Smooth muscle cell (in vitro differentiated cells): ENCODE measurements around the gene CITED1. TPM values are rescaled to one million over a fixed set of nuclear protein-coding genes. Genes with fewer than 3 reads are reported as not detected.

Source experiments
- DNase-seq: peaks from one replicate; lab custom pipeline; 2025; ENCODE audit not compliant: unreplicated experiment; lab: John Stamatoyannopoulos, UW
- H2AFZ ChIP-seq: fragments of 200-600 bp; sonication (generic); 2 replicates; pipeline ENCODE4 v1.6.0; 2016; ENCODE audit warnings: antibody characterized with exemption, low read depth, mild to moderate bottlenecking
- H3F3A ChIP-seq: fragments of 200-600 bp; sonication (generic); 2 replicates; pipeline ENCODE4 v1.6.0; 2017; ENCODE audit warnings: antibody characterized with exemption, low read depth
- H3K27ac ChIP-seq: fragments of 200-600 bp; sonication (generic); 2 replicates; pipeline ENCODE4 v1.5.1; 2016; ENCODE audit warnings: low read depth, mild to moderate bottlenecking
- H3K27me3 ChIP-seq: fragments of 200-600 bp; sonication (generic); 2 replicates; pipeline ENCODE4 v1.6.1; 2016; ENCODE audit warnings: low read depth, mild to moderate bottlenecking
- H3K36me3 ChIP-seq: fragments of 200-600 bp; sonication (generic); 2 replicates; pipeline ENCODE4 v1.5.1; 2016; ENCODE audit warnings: low read depth
- H3K4me1 ChIP-seq: fragments of 200-600 bp; sonication (generic); 2 replicates; pipeline ENCODE4 v1.5.1; 2016; ENCODE audit warnings: low read depth
- H3K4me2 ChIP-seq: fragments of 200-600 bp; sonication (generic); 2 replicates; pipeline ENCODE4 v1.6.0; 2016; ENCODE audit warnings: mild to moderate bottlenecking
- H3K4me3 ChIP-seq: fragments of 200-600 bp; sonication (generic); 2 replicates; pipeline ENCODE4 v1.5.1; 2016; ENCODE audit warnings: mild to moderate bottlenecking
- H3K79me2 ChIP-seq: fragments of 200-600 bp; sonication (generic); 2 replicates; pipeline ENCODE4 v1.6.0; 2016; ENCODE audit warnings: low read depth, mild to moderate bottlenecking
- H3K9ac ChIP-seq: fragments of 200-600 bp; sonication (generic); 2 replicates; pipeline ENCODE4 v1.6.0; 2016; ENCODE audit warnings: low read depth
- H3K9me3 ChIP-seq: fragments of 200-600 bp; sonication (generic); replicated peaks from 2 replicates; pipeline ENCODE4 v1.5.1; 2016; ENCODE audit warnings: low read depth
- H4K20me1 ChIP-seq: fragments of 200-600 bp; sonication (generic); 2 replicates; pipeline ENCODE4 v1.6.0; 2016; ENCODE audit warnings: low read depth
- WGBS: methylation state at CpG from one replicate; pipeline ENCODE4 v1.1.7; 2016; ENCODE audit warnings: low lambda C conversion rate; 5-methylcytosine and 5-hydroxymethylcytosine counted together
- polyA plus RNA-seq: library from polyadenylated mRNA; unstranded; fragments of >200 nt; fragmentation: Nextera tagmentation; extraction: Ambion mirVana; gene quantifications from 2 replicates; pipeline ENCODE4 v1.2.1, GENCODE V29; 2016
- total RNA-seq: library from RNA; depleted of rRNA; stranded (reverse); fragments of >200 nt; gene quantifications from 2 replicates; pipeline ENCODE4 v1.2.3, GENCODE V29; 2014
- TF ChIP-seq, protein P1 (sequence below): fragments of 200-600 bp; sonication (generic); IDR thresholded peaks from 2 replicates; pipeline ENCODE4 v1.5.1; 2017; ENCODE audit warnings: borderline replicate concordance, mild to moderate bottlenecking, antibody characterized with exemption; ENCODE audit not compliant: insufficient read depth, poor library complexity, severe bottlenecking

The CITED1 gene
- total and polyA plus RNA-seq, 2 experiments from 2014 or later = 0.42 to 1.0 TPM

DNA sequence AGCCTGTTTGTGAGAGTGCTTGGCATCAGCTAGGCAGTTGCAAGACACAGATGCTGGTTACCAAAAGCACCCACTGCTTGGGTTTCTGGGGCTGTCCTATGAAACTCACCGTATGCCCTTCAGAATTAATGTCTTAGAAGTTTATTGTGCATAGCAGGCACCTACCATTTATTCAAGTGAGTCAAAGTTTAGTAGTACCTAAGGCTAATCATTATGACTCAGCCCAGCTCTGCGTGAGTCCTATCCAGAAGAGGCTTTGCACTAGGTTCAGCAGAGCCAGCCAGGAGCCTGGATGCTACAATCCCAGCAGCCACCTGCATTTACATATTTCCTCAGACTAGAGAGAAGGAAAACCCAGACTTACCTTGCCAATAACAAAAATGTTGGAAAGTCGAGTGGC lies 32.8 kb downstream of the CITED1 start:
- TF ChIP-seq, protein P1, sequence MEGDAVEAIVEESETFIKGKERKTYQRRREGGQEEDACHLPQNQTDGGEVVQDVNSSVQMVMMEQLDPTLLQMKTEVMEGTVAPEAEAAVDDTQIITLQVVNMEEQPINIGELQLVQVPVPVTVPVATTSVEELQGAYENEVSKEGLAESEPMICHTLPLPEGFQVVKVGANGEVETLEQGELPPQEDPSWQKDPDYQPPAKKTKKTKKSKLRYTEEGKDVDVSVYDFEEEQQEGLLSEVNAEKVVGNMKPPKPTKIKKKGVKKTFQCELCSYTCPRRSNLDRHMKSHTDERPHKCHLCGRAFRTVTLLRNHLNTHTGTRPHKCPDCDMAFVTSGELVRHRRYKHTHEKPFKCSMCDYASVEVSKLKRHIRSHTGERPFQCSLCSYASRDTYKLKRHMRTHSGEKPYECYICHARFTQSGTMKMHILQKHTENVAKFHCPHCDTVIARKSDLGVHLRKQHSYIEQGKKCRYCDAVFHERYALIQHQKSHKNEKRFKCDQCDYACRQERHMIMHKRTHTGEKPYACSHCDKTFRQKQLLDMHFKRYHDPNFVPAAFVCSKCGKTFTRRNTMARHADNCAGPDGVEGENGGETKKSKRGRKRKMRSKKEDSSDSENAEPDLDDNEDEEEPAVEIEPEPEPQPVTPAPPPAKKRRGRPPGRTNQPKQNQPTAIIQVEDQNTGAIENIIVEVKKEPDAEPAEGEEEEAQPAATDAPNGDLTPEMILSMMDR = no peak
- H3K4me2 ChIP-seq = no peak overlapping the region
- H3K9me3 ChIP-seq = no peaks in the 10 kb centered on the region
- no peaks in the 10 kb centered on the region for H3K36me3 ChIP-seq
- 47% methylated on average over 3 of the region's 3 CpGs for whole genome bisulfite sequencing
- H3K27ac ChIP-seq = peak overlapping the region; percentile 96
- H3K4me1 ChIP-seq = peaks cover 21% of the 10 kb centered on the region
- peaks cover 25% of the 10 kb centered on the region for H3K79me2 ChIP-seq
- no peak overlapping the region for H2AFZ ChIP-seq
- H3K27me3 ChIP-seq = no peaks in the 10 kb centered on the region
- no peak overlapping the region for H3K4me3 ChIP-seq
- H4K20me1 ChIP-seq = peaks cover 50% of the 10 kb centered on the region
- peaks cover 6% of the 10 kb centered on the region for H3F3A ChIP-seq
- no peak for DNase-seq
- H3K9ac ChIP-seq = no peak overlapping the region

DNA sequence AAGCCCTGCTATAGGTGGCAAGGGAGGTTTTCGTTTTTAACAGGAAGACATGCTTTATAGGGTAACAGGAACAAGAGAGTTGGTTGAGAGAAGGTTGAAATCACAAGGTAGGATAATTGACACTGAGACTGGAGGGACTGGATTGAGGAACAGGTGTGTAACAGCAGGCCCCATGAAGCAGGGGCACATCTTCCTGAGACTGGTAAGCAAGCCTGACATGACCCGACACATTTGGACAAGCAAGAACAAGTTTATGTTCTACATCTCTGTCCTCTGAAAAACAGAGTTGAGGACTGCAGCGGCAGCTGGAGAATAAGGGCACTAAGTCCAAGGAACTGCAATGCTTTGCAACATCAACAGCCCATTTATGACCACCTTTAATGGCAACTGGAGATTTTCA lies 33.9 kb downstream of the CITED1 start:
- Histone ChIP-seq H3K9ac (no peak overlapping the region), H3K36me3 (no peaks in the 10 kb centered on the region), H3K4me2 (no peak overlapping the region)

DNA sequence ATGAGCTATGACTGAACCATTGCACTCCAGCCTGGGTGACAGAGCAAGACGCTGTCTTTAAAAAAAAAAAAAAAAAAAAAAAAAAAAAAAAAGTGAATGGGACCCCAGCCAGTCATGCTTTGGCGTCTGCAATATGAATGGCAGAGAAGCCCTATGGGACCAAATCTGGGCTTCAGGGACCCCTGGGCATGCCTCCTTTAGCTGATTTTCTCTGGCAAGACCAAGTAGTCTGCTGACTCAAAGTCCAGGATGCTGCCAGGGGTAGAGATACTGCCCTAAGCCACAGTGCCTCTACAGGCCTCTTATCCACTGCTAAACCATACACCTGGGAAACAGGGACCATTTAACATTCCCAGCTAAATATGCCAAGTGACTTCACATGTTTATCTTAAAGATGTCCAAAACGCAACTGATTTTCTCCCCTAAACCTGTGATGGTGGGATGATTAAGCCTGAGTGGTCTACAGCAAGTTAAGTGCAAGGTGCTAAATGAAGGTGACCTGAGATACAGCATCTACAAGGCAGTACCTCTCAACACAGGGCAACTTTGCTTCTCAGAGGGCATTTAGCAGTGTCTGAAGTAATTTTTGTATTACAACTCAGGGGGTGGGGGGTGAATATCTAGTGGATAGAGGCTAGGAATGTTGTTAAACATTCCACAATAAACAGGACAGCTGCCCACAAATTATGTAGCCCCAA lies 34.5 kb downstream of the CITED1 start:
- H3K4me1 ChIP-seq = peaks cover 21% of the 10 kb centered on the region
- no peaks in the 10 kb centered on the region for H3K9me3 ChIP-seq
- H4K20me1 ChIP-seq = peaks cover 50% of the 10 kb centered on the region
- H3F3A ChIP-seq = peaks cover 6% of the 10 kb centered on the region
- H3K4me2 ChIP-seq = no peak overlapping the region
- H3K79me2 ChIP-seq = peaks cover 18% of the 10 kb centered on the region
- no peak for DNase-seq
- WGBS = 79% methylated on average over 3 of the region's 3 CpGs
- H2AFZ ChIP-seq = no peak overlapping the region
- no peaks in the 10 kb centered on the region for H3K27me3 ChIP-seq
- no peaks in the 10 kb centered on the region for H3K36me3 ChIP-seq
- H3K27ac ChIP-seq = peak overlapping the region; percentile 96
- H3K4me3 ChIP-seq = no peak overlapping the region
- H3K9ac ChIP-seq = no peak overlapping the region
- TF ChIP-seq, protein P1 = no peak

More for the DNA sequence above, 33.9 kb downstream of the CITED1 start:
- peaks cover 6% of the 10 kb centered on the region for H3F3A ChIP-seq
- no peak overlapping the region for H3K4me3 ChIP-seq
- H2AFZ ChIP-seq = no peak overlapping the region
- peaks cover 50% of the 10 kb centered on the region for H4K20me1 ChIP-seq
- H3K27me3 ChIP-seq = no peaks in the 10 kb centered on the region
- 65% methylated on average over 3 of the region's 3 CpGs for WGBS
- H3K4me1 ChIP-seq = peaks cover 21% of the 10 kb centered on the region
- H3K27ac ChIP-seq = peak overlapping the region; percentile 96
- H3K79me2 ChIP-seq = peaks cover 23% of the 10 kb centered on the region
- no peak for DNase-seq
- no peaks in the 10 kb centered on the region for H3K9me3 ChIP-seq
- TF ChIP-seq, protein P1 = no peak
